K562 (cell line): Measurements from ENCODE around the gene ATP10B. TPM values are rescaled to one million over a fixed set of nuclear protein-coding genes. Genes with fewer than 3 reads are reported as not detected.

Experiments
- NBN ChIP-seq: fragments of 450-650 bp; IDR thresholded peaks from 2 replicates; pipeline ENCODE4 v1.6.1; 2016; ENCODE audit warnings: low read depth, mild to moderate bottlenecking
- NR3C1 ChIP-seq: sonication (generic); formaldehyde crosslinking; IDR thresholded peaks from 2 replicates; pipeline ENCODE4 v1.8.1; 2022; ENCODE audit warnings: missing genetic modification reagents
- PHB2 ChIP-seq: fragments of 450-650 bp; IDR thresholded peaks from 2 replicates; pipeline ENCODE4 v1.6.1; 2017; ENCODE audit warnings: low read depth
- YY1 ChIP-seq, 3 experiments: IDR thresholded peaks; 2 replicates each; pipeline ENCODE4 v1.6.1; 2011; ENCODE audit warnings: low read length in 2 of 3, mild to moderate bottlenecking in 2 of 3, moderate library complexity in 2 of 3, borderline replicate concordance in 1 of 3, control low read depth in 1 of 3, low read depth in 1 of 3; ENCODE audit not compliant: insufficient read depth in 3 of 3, insufficient replicate concordance in 2 of 3, control insufficient read depth in 1 of 3, insufficient read length in 1 of 3; ENCODE audit errors: extremely low read depth in 1 of 3
- polyA plus RNA-seq, 8 experiments: library from polyadenylated mRNA; depleted of rRNA in 4 of 8; stranded (reverse) in 5 of 8; unstranded in 3 of 8; fragments of >200 nt; fragmentation: Nextera tagmentation in 2 of 8; fragmentation: Illumina TruSeq in 1 of 8; extraction: Ambion mirVana in 2 of 8; extraction: Trizol in 1 of 8; gene quantifications; 2 replicates each; pipeline versions ENCODE4 v1.2.1 to v1.2.3, GENCODE V29; 2011 to 2014; ENCODE audit warnings: inconsistent platforms in 1 of 8, missing spikeins in 1 of 8
- total RNA-seq, 7 experiments: library from RNA; depleted of rRNA in 6 of 7; stranded (reverse); fragments of >200 nt in 6 of 7; fragmentation: Illumina TruSeq in 2 of 7; extraction: Trizol in 2 of 7; gene quantifications; 2 replicates each; pipeline versions ENCODE4 v1.2.1 to v1.2.3, GENCODE V29; 2011 to 2021; ENCODE audit warnings: low replicate concordance in 1 of 7
- TF ChIP-seq, protein P1 (sequence below): fragments of 200-600 bp; sonication (generic); IDR thresholded peaks from one replicate; pipeline ENCODE4 v1.6.1; 2012; ENCODE audit warnings: mild to moderate bottlenecking, low read depth, low read length, inconsistent platforms
- TF ChIP-seq, protein P2 (sequence below), 2 experiments: fragments of 450-650 bp; IDR thresholded peaks; 2 replicates each; pipeline ENCODE4 v1.6.1; 2018; ENCODE audit warnings: mild to moderate bottlenecking in 2 of 2, low read depth in 1 of 2; ENCODE audit not compliant: partially characterized antibody in 2 of 2

ATP10B gene
- total and polyA plus RNA-seq, 9 of the 15 experiments (the other 6 are each of a cell fraction or from before 2014, with no cell fraction given): 0.04 TPM; not detected in 8

- TF ChIP-seq, protein P1, sequence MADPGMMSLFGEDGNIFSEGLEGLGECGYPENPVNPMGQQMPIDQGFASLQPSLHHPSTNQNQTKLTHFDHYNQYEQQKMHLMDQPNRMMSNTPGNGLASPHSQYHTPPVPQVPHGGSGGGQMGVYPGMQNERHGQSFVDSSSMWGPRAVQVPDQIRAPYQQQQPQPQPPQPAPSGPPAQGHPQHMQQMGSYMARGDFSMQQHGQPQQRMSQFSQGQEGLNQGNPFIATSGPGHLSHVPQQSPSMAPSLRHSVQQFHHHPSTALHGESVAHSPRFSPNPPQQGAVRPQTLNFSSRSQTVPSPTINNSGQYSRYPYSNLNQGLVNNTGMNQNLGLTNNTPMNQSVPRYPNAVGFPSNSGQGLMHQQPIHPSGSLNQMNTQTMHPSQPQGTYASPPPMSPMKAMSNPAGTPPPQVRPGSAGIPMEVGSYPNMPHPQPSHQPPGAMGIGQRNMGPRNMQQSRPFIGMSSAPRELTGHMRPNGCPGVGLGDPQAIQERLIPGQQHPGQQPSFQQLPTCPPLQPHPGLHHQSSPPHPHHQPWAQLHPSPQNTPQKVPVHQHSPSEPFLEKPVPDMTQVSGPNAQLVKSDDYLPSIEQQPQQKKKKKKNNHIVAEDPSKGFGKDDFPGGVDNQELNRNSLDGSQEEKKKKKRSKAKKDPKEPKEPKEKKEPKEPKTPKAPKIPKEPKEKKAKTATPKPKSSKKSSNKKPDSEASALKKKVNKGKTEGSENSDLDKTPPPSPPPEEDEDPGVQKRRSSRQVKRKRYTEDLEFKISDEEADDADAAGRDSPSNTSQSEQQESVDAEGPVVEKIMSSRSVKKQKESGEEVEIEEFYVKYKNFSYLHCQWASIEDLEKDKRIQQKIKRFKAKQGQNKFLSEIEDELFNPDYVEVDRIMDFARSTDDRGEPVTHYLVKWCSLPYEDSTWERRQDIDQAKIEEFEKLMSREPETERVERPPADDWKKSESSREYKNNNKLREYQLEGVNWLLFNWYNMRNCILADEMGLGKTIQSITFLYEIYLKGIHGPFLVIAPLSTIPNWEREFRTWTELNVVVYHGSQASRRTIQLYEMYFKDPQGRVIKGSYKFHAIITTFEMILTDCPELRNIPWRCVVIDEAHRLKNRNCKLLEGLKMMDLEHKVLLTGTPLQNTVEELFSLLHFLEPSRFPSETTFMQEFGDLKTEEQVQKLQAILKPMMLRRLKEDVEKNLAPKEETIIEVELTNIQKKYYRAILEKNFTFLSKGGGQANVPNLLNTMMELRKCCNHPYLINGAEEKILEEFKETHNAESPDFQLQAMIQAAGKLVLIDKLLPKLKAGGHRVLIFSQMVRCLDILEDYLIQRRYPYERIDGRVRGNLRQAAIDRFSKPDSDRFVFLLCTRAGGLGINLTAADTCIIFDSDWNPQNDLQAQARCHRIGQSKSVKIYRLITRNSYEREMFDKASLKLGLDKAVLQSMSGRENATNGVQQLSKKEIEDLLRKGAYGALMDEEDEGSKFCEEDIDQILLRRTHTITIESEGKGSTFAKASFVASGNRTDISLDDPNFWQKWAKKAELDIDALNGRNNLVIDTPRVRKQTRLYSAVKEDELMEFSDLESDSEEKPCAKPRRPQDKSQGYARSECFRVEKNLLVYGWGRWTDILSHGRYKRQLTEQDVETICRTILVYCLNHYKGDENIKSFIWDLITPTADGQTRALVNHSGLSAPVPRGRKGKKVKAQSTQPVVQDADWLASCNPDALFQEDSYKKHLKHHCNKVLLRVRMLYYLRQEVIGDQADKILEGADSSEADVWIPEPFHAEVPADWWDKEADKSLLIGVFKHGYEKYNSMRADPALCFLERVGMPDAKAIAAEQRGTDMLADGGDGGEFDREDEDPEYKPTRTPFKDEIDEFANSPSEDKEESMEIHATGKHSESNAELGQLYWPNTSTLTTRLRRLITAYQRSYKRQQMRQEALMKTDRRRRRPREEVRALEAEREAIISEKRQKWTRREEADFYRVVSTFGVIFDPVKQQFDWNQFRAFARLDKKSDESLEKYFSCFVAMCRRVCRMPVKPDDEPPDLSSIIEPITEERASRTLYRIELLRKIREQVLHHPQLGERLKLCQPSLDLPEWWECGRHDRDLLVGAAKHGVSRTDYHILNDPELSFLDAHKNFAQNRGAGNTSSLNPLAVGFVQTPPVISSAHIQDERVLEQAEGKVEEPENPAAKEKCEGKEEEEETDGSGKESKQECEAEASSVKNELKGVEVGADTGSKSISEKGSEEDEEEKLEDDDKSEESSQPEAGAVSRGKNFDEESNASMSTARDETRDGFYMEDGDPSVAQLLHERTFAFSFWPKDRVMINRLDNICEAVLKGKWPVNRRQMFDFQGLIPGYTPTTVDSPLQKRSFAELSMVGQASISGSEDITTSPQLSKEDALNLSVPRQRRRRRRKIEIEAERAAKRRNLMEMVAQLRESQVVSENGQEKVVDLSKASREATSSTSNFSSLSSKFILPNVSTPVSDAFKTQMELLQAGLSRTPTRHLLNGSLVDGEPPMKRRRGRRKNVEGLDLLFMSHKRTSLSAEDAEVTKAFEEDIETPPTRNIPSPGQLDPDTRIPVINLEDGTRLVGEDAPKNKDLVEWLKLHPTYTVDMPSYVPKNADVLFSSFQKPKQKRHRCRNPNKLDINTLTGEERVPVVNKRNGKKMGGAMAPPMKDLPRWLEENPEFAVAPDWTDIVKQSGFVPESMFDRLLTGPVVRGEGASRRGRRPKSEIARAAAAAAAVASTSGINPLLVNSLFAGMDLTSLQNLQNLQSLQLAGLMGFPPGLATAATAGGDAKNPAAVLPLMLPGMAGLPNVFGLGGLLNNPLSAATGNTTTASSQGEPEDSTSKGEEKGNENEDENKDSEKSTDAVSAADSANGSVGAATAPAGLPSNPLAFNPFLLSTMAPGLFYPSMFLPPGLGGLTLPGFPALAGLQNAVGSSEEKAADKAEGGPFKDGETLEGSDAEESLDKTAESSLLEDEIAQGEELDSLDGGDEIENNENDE: no peak
- TF ChIP-seq NR3C1 (CRISPR knock-in tag): no peak
- no peak for TF ChIP-seq YY1 (IDR thresholded peaks at IDR 0.05; ENCODE audit: borderline replicate concordance in 1 of 3, control insufficient read depth in 1 of 3, extremely low read depth in 1 of 3, insufficient read depth in 3 of 3, insufficient read length in 1 of 3, insufficient replicate concordance in 2 of 3, low read depth in 1 of 3, low read length in 2 of 3)
- TF ChIP-seq PHB2: no peak
- TF ChIP-seq, protein P2, sequence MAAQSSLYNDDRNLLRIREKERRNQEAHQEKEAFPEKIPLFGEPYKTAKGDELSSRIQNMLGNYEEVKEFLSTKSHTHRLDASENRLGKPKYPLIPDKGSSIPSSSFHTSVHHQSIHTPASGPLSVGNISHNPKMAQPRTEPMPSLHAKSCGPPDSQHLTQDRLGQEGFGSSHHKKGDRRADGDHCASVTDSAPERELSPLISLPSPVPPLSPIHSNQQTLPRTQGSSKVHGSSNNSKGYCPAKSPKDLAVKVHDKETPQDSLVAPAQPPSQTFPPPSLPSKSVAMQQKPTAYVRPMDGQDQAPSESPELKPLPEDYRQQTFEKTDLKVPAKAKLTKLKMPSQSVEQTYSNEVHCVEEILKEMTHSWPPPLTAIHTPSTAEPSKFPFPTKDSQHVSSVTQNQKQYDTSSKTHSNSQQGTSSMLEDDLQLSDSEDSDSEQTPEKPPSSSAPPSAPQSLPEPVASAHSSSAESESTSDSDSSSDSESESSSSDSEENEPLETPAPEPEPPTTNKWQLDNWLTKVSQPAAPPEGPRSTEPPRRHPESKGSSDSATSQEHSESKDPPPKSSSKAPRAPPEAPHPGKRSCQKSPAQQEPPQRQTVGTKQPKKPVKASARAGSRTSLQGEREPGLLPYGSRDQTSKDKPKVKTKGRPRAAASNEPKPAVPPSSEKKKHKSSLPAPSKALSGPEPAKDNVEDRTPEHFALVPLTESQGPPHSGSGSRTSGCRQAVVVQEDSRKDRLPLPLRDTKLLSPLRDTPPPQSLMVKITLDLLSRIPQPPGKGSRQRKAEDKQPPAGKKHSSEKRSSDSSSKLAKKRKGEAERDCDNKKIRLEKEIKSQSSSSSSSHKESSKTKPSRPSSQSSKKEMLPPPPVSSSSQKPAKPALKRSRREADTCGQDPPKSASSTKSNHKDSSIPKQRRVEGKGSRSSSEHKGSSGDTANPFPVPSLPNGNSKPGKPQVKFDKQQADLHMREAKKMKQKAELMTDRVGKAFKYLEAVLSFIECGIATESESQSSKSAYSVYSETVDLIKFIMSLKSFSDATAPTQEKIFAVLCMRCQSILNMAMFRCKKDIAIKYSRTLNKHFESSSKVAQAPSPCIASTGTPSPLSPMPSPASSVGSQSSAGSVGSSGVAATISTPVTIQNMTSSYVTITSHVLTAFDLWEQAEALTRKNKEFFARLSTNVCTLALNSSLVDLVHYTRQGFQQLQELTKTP (IDR thresholded peaks at IDR 0.05; ENCODE audit: low read depth in 1 of 2, partially characterized antibody in 2 of 2): no peak
- no peak for TF ChIP-seq NBN
- TF ChIP-seq, all 486 proteins: peak for 0
Measured at GRCh38 chr5:160787240-160787639, 64.8 kb downstream of the ATP10B start (continued).
